ENCODE results near the gene COMT. TPM values are rescaled to one million over a fixed set of nuclear protein-coding genes. Genes with fewer than 3 reads are reported as not detected.
A peak's percentile ranks its signal among the peaks of the same experiment; 100 is the strongest.

The COMT gene
- total RNA-seq, 2 experiments from 2014 or later = 11.3 to 11.4 TPM

DNA sequence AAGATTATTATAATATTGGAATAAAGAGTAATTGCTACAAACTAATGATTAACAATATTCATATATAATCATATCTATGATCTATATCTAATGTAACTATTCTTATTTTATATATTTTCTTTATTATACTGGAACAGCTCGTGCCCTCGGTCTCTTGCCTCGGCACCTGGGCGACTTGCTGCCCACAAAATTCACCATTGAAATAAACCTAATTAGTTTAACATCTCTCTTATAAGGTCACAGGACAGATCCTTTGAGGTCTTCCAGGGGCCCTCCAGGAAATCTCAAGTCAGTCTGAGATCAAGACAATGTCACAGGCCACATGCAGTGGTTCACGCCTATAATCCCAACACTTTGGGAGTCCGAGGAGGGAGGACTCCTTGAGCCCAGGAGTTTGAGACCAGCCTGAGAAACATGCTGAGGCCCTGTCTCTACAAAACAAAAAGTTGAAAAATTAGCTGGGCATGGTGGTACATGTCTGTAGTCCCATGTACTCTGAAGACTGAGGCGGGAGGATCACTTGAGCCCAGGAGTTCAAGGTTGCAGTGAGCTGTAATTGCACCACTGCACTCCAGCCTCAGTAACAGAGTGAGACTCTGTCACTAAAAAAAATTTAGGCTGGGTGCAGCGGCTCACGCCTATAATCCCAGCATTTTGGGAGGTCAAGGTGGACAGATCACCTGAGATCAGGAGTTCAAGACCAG lies 6.6 kb downstream of the COMT start:
- no peaks in the 10 kb centered on the region for H3K9me3 ChIP-seq (ENCODE audit: control insufficient read depth in 1 of 2, insufficient read depth in 1 of 2, low read length in 2 of 2)
- Mint-ChIP-seq H3K27me3 (no peaks in the 10 kb centered on the region), H3K4me3 (no peak overlapping the region), H3K36me3 (ENCODE audit: low read depth) (peaks cover 10% of the 10 kb centered on the region), H3K27ac (no peak overlapping the region), H3K9me3 (no peaks in the 10 kb centered on the region), H3K4me1 (ENCODE audit: low read depth) (peaks cover 24% of the 10 kb centered on the region)
- ChIA-PET POLR2A (no interaction called here), CTCF (interaction anchor here (1.2 kb wide), 2 partner anchors 38 to 218 kb away, joined by 3 to 6 read pairs; no protein-coding TSS in a partner anchor)
- no peak overlapping the region for H3K27ac ChIP-seq (ENCODE audit: low read depth in 1 of 2, low read length in 2 of 2)
- no peak for DNase-seq
- intact Hi-C loops (cut with DNase I, micrococcal nuclease) = no loop called here
- TF ChIP-seq CTCF (IDR thresholded peaks at IDR 0.05) = peak; percentile 57
- peaks cover 20% of the 10 kb centered on the region for H3K4me1 ChIP-seq (ENCODE audit: insufficient read depth, low read length)
- no peaks in the 10 kb centered on the region for H3K27me3 ChIP-seq (ENCODE audit: control insufficient read depth in 1 of 2, insufficient read depth in 2 of 2, low read length in 2 of 2)
- no peak overlapping the region for H3K4me3 ChIP-seq (ENCODE audit: low read length)
- no peak for ATAC-seq (ENCODE audit: poor library complexity)
- peaks cover 12% of the 10 kb centered on the region for H3K36me3 ChIP-seq (ENCODE audit: insufficient read depth, low read length)

- intact Hi-C loops (cut with DNase I, micrococcal nuclease) = no loop called here
Observed at GRCh38 chr22:19951346-19951745, 9.8 kb downstream of the COMT start.

GRCh38 chr22:19955241-19956128 lies 13.9 kb downstream of the COMT start:
- H3K9me3 ChIP-seq (ENCODE audit: control insufficient read depth in 1 of 2, insufficient read depth in 1 of 2, low read length in 2 of 2) = no peaks in the 10 kb centered on the region
- Mint-ChIP-seq H3K27me3 (no peaks in the 10 kb centered on the region), H3K36me3 (ENCODE audit: low read depth) (peaks cover 4% of the 10 kb centered on the region), H3K4me3 (no peak overlapping the region), H3K4me1 (ENCODE audit: low read depth) (peaks cover 7% of the 10 kb centered on the region), H3K9me3 (no peaks in the 10 kb centered on the region), H3K27ac (peak overlapping the region; percentile 48)
- DNase-seq (peak in 1 of 14 experiments; percentile 52), ATAC-seq (ENCODE audit: poor library complexity) (no peak)
- no peaks in the 10 kb centered on the region for H3K27me3 ChIP-seq (ENCODE audit: control insufficient read depth in 1 of 2, insufficient read depth in 2 of 2, low read length in 2 of 2)
- ChIA-PET POLR2A (no interaction called here), CTCF (no interaction called here)
- intact Hi-C loops (cut with DNase I, micrococcal nuclease) = no loop called here
- H3K27ac ChIP-seq (ENCODE audit: low read depth in 1 of 2, low read length in 2 of 2) = no peak overlapping the region
- no peak overlapping the region for H3K4me3 ChIP-seq (ENCODE audit: low read length)
- H3K4me1 ChIP-seq (ENCODE audit: insufficient read depth, low read length) = peaks cover 6% of the 10 kb centered on the region
- peaks cover 7% of the 10 kb centered on the region for H3K36me3 ChIP-seq (ENCODE audit: insufficient read depth, low read length)
- no peak for TF ChIP-seq CTCF (IDR thresholded peaks at IDR 0.05)

More at GRCh38 chr22:19951346-19951745, 9.8 kb downstream of the COMT start:
- Mint-ChIP-seq H3K9me3 (no peaks in the 10 kb centered on the region), H3K4me3 (no peak overlapping the region), H3K27me3 (no peaks in the 10 kb centered on the region), H3K27ac (no peak overlapping the region), H3K4me1 (ENCODE audit: low read depth) (peaks cover 20% of the 10 kb centered on the region), H3K36me3 (ENCODE audit: low read depth) (peaks cover 10% of the 10 kb centered on the region)
- Histone ChIP-seq H3K36me3 (ENCODE audit: insufficient read depth, low read length) (peaks cover 12% of the 10 kb centered on the region), H3K4me1 (ENCODE audit: insufficient read depth, low read length) (peaks cover 16% of the 10 kb centered on the region), H3K27me3 (ENCODE audit: control insufficient read depth in 1 of 2, insufficient read depth in 2 of 2, low read length in 2 of 2) (no peaks in the 10 kb centered on the region), H3K27ac (ENCODE audit: low read depth in 1 of 2, low read length in 2 of 2) (no peak overlapping the region), H3K4me3 (ENCODE audit: low read length) (no peak overlapping the region), H3K9me3 (ENCODE audit: control insufficient read depth in 1 of 2, insufficient read depth in 1 of 2, low read length in 2 of 2) (no peaks in the 10 kb centered on the region)
- ATAC-seq (ENCODE audit: poor library complexity) (no peak), DNase-seq (no peak)
- no peak for TF ChIP-seq CTCF (IDR thresholded peaks at IDR 0.05)
- CTCF ChIA-PET = no interaction called here
- POLR2A ChIA-PET = no interaction called here

Data from CD4-positive, alpha-beta T cell (primary cell).